ENCODE measurements around the gene BICDL1.

DNA sequence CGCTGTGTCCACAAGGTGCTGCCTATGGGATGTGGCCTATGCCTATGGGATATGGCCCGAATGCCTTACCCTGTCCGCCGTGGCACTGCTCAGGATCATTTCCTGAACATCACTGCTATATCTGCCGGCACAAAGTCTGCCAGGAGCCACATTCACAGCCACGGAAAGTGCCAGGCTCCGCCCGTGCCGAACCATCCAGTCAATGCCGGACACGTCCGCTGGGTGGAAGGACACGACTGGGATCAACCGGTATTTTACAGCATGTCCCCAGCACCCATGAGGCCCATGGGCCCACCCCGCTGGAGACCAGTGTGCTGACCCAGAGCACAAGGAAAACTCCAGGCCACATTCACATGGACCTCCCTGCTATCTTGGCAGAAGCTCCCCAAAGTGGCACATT is 142.1 kb downstream of the BICDL1 start:
- TF ChIP-seq CTCF (IDR thresholded peaks at IDR 0.05), result no peak
- TF ChIP-seq POLR2A (IDR thresholded peaks at IDR 0.05), result no peak
- TF ChIP-seq POLR2AphosphoS5 (IDR thresholded peaks at IDR 0.05), result no peak
- TF ChIP-seq EP300 (IDR thresholded peaks at IDR 0.05), result no peak
